ENCODE results near the gene RNASEH1. TPM values are rescaled to one million over a fixed set of nuclear protein-coding genes. Genes with fewer than 3 reads are reported as not detected.

RNASEH1 gene
- total and polyA plus RNA-seq, 5 donors from 2014 or later: 29.7 to 33.2 (median 30.8) TPM

DNA sequence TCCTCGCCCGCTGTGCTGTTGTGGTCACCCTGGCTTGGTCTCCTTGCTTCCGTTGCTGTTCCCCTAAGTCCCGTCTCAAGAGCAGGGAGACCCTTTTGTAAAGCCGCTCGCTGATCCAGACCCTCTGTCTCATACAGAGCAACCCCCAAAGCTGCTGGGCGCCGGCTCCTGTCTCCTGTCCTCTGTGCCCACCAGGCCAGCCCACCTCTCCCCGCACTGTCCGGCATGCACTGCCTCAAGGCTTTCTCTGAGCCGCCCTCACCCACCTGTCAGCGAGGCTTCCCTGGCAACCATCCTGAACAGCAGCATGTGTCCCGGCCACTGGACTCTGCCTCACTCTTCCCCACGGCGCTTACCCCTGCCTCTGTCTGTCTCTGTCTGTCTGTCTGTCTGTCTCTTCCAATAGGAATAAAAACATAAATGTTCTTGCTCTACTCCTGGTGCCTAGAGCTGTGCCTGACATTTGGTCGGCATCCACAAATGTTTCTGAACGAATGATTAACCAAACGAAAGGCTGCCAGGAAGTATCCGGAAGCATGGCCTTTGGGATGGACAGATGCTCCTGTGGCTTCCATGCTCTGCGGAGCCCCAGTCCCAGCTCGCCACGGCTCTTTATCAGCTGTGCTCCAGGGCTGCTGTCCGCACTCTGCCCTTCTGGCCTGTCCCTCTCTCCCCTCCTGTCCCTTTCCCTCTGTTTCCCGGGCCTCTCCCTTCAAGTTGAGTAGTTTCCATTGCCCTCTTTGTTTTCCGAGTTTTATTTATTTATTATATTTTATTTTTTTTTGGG, 44.6 kb upstream of the RNASEH1 start:
- H3K36me3 ChIP-seq (ENCODE audit: control insufficient read depth, insufficient read depth, low read length): no peaks in the 10 kb centered on the region
- no peaks in the 10 kb centered on the region for H3K9me3 ChIP-seq (ENCODE audit: control insufficient read depth in 2 of 2, low read length in 2 of 2)
- H3K4me1 Mint-ChIP-seq: peaks cover 0 to 12% (median 2%) of the 10 kb centered on the region in 4 donors
- peaks cover 0 to 3% (median 0%) of the 10 kb centered on the region in 7 donors for H3K9me3 Mint-ChIP-seq
- no peak overlapping the region for H3K4me3 Mint-ChIP-seq
- H3K4me3 ChIP-seq (ENCODE audit: low read depth, low read length): no peak overlapping the region
- no peak overlapping the region for H3K27ac ChIP-seq (ENCODE audit: insufficient read depth, low read length, poor library complexity, severe bottlenecking)
- DNase-seq: no peak
- no peaks in the 10 kb centered on the region for H3K27me3 ChIP-seq (ENCODE audit: control insufficient read depth, insufficient read depth, low read length)
- H3K27me3 Mint-ChIP-seq: peaks cover 5% of the 10 kb centered on the region
- no peak overlapping the region for H3K27ac Mint-ChIP-seq
- no peak for ATAC-seq (ENCODE audit: low read depth in 2 of 2)
- no peaks in the 10 kb centered on the region for H3K36me3 Mint-ChIP-seq
- peaks cover 5% of the 10 kb centered on the region for H3K4me1 ChIP-seq (ENCODE audit: control insufficient read depth, insufficient read depth, low read length, poor library complexity, severe bottlenecking)

DNA sequence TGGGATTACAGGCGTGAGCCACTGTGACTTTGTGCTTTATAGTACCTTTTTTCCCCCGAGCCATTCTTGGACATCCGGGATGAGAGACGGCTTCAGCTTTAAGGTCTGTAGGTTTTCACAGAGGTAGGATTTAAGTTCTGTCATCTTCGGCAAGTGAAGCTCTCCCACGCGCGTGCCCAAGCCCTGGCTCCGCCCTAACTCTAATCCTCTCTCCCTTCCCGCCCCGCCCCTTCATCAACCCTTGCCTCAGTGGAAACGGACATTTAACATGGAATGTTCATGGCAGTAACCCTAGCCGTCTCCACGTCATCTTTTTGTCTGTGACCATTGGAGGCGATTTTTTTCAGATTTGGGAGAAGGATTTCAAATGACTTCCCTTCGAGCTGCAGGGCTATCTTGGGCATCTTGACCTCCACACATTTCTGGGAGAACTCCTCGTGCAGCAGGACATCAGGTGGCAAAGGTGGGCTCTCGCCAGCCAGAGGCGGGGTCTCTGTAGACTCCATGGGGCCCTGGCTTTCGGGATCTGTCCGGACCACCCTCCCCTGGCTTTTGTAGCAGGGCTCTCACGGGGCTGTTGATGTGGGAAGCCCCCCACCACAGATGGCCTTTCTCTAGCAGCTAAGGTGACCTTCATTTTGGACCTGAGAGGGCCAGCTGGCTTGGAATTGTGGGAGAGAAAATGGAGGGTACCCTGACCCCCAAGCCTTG, 43.6 kb upstream of the RNASEH1 start:
- ATAC-seq (ENCODE audit: low read depth in 2 of 2) (no peak), DNase-seq (no peak)
- Mint-ChIP-seq H3K27ac (no peak overlapping the region), H3K4me1 (peaks cover 0 to 20% (median 2%) of the 10 kb centered on the region in 4 donors), H3K36me3 (no peaks in the 10 kb centered on the region), H3K27me3 (peaks cover 5% of the 10 kb centered on the region), H3K4me3 (peak overlapping the region in 1 of 4 donors; percentile 23), H3K9me3 (peaks cover 0 to 3% (median 0%) of the 10 kb centered on the region in 7 donors)
- Histone ChIP-seq H3K27ac (ENCODE audit: insufficient read depth, low read length, poor library complexity, severe bottlenecking) (no peak overlapping the region), H3K36me3 (ENCODE audit: control insufficient read depth, insufficient read depth, low read length) (no peaks in the 10 kb centered on the region), H3K4me1 (ENCODE audit: control insufficient read depth, insufficient read depth, low read length, poor library complexity, severe bottlenecking) (peaks cover 5% of the 10 kb centered on the region), H3K4me3 (ENCODE audit: low read depth, low read length) (no peak overlapping the region), H3K9me3 (ENCODE audit: control insufficient read depth in 2 of 2, low read length in 2 of 2) (no peaks in the 10 kb centered on the region), H3K27me3 (ENCODE audit: control insufficient read depth, insufficient read depth, low read length) (no peaks in the 10 kb centered on the region)

DNA sequence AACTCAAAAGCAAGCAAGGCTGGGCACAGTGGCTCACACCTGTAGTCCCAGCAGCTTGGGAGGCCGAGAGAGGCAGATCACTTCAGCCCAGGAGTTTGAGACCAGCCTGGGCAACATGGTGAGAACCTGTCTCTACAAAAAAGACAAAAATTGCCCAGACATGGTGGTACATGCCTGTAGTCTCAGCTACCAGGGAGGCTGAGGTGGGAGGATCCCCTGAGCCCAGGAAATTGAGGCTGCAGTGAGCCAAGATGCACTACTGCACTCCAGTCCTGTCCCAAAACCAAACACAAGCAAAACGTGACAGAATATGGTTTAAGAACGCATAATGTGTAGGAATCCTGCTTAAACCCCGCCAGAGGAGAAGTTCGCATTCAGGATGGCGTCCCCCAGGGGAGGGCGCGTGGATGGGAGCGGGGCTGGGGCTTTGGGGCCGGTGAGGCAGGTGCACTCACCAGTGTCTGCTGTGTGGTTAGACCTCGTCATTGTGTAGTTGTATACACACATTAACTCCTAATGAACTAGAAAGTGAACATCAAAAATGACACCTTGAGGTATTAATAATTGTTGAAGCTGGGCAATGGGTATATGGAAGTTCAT, 42.2 kb upstream of the RNASEH1 start:
- Mint-ChIP-seq H3K27ac (no peak overlapping the region), H3K4me1 (peaks cover 0 to 14% (median 2%) of the 10 kb centered on the region in 4 donors), H3K27me3 (no peaks in the 10 kb centered on the region), H3K36me3 (no peaks in the 10 kb centered on the region), H3K4me3 (no peak overlapping the region), H3K9me3 (peaks cover 0 to 3% (median 0%) of the 10 kb centered on the region in 7 donors)
- Histone ChIP-seq H3K4me1 (ENCODE audit: control insufficient read depth, insufficient read depth, low read length, poor library complexity, severe bottlenecking) (no peaks in the 10 kb centered on the region), H3K4me3 (ENCODE audit: low read depth, low read length) (no peak overlapping the region), H3K9me3 (ENCODE audit: control insufficient read depth in 2 of 2, low read length in 2 of 2) (no peaks in the 10 kb centered on the region), H3K36me3 (ENCODE audit: control insufficient read depth, insufficient read depth, low read length) (no peaks in the 10 kb centered on the region), H3K27ac (ENCODE audit: insufficient read depth, low read length, poor library complexity, severe bottlenecking) (no peak overlapping the region), H3K27me3 (ENCODE audit: control insufficient read depth, insufficient read depth, low read length) (no peaks in the 10 kb centered on the region)
- DNase-seq (no peak), ATAC-seq (ENCODE audit: low read depth in 2 of 2) (no peak)

DNA sequence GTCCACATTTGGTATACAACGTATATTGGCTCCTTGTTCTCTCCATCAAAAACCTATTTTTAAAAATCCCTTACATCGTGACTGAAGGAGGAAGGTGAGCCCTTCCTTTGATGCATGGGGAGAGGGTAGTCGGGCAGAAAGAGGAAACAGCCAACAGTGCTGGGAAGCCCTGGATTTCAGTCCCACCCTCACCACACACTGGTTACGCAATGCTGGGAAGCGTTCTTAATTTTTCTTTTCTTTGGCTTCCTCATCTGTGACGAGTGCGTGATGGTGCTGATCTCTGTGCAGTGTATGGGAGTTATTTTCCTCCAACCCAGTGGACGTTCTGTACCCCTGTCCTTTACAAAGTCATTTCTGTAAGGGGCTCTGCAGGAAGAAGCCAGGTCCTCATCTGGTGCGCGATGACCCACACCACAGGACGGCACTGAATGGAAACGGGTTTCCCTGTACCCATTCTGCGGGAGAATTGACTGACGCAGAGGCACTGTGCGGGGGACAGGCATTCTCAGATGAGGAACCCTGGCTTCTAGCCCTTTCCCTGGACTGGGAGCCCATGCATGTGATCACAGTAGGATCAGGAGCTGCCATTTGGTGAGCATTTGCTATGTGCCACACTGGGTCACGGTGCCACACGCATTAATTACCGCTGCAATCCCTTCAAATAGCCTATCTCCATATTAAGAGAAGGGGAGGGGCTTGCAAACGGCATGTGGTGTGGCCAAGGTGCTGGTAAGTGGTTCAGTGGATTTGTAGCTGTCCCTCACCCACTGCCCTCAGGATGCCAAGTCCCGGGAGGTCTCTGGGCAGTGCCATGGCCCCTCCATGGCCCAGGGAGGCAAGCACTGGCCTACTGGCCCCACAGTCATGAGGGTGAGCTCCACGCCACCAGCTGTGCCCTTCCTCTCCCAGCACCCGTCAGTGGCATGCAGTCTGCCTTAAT, 41.0 kb upstream of the RNASEH1 start:
- no peak for DNase-seq

DNA sequence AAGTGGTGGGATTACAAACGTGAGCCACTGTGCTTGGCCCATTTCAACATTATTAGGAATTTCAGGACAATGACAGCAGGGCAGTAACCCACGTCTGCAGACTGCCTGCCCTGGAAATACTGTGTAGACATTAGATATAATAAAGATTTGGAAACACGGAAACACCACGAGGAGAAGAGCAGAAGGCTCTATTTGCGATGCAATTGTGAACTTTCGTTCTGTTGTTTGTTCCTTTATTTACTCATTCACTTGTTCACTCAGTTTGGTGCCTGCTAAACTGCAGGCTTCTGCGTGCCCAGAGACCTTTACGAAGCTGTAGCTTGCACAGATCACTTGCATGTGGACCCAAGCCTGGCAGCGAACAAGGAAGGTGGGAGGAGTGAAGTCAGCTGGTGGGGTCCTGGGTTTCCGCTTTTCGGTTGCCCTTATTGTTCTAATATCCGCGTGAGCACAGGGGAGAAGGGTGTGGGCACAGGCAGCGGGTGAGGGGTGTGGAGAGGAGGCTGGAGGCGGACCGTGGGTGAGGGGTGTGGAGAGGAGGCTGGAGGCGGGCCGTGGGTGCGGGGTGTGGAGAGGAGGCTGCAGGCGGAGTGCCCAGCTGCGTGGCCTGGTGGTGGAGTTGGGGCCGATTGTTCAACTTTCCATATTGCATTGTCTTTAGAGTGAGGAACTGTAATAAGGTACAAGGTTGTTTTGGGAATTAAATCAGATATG, 40.2 kb upstream of the RNASEH1 start:
- Mint-ChIP-seq H3K9me3 (peaks cover 0 to 3% (median 0%) of the 10 kb centered on the region in 7 donors), H3K4me3 (no peak overlapping the region), H3K4me1 (peaks cover 0 to 10% (median 0%) of the 10 kb centered on the region in 4 donors), H3K27ac (no peak overlapping the region), H3K27me3 (no peaks in the 10 kb centered on the region), H3K36me3 (peaks cover 2% of the 10 kb centered on the region)
- no peaks in the 10 kb centered on the region for H3K36me3 ChIP-seq (ENCODE audit: control insufficient read depth, insufficient read depth, low read length)
- ATAC-seq (ENCODE audit: low read depth in 2 of 2): no peak
- no peak overlapping the region for H3K27ac ChIP-seq (ENCODE audit: insufficient read depth, low read length, poor library complexity, severe bottlenecking)
- H3K4me1 ChIP-seq (ENCODE audit: control insufficient read depth, insufficient read depth, low read length, poor library complexity, severe bottlenecking): no peaks in the 10 kb centered on the region
- no peaks in the 10 kb centered on the region for H3K9me3 ChIP-seq (ENCODE audit: control insufficient read depth in 2 of 2, low read length in 2 of 2)
- no peak overlapping the region for H3K4me3 ChIP-seq (ENCODE audit: low read depth, low read length)
- no peak for DNase-seq
- no peaks in the 10 kb centered on the region for H3K27me3 ChIP-seq (ENCODE audit: control insufficient read depth, insufficient read depth, low read length)

More for the DNA sequence above, 41.0 kb upstream of the RNASEH1 start:
- H3K27me3 ChIP-seq (ENCODE audit: control insufficient read depth, insufficient read depth, low read length): no peaks in the 10 kb centered on the region
- no peak overlapping the region for H3K27ac ChIP-seq (ENCODE audit: insufficient read depth, low read length, poor library complexity, severe bottlenecking)
- Mint-ChIP-seq H3K4me3 (no peak overlapping the region), H3K4me1 (peaks cover 0 to 10% (median 0%) of the 10 kb centered on the region in 4 donors), H3K9me3 (peaks cover 0 to 3% (median 0%) of the 10 kb centered on the region in 7 donors), H3K27ac (no peak overlapping the region), H3K36me3 (no peaks in the 10 kb centered on the region), H3K27me3 (no peaks in the 10 kb centered on the region)
- no peaks in the 10 kb centered on the region for H3K36me3 ChIP-seq (ENCODE audit: control insufficient read depth, insufficient read depth, low read length)
- H3K4me1 ChIP-seq (ENCODE audit: control insufficient read depth, insufficient read depth, low read length, poor library complexity, severe bottlenecking): no peaks in the 10 kb centered on the region
- no peak overlapping the region for H3K4me3 ChIP-seq (ENCODE audit: low read depth, low read length)
- ATAC-seq (ENCODE audit: low read depth in 2 of 2): no peak
- H3K9me3 ChIP-seq (ENCODE audit: control insufficient read depth in 2 of 2, low read length in 2 of 2): no peaks in the 10 kb centered on the region

DNA sequence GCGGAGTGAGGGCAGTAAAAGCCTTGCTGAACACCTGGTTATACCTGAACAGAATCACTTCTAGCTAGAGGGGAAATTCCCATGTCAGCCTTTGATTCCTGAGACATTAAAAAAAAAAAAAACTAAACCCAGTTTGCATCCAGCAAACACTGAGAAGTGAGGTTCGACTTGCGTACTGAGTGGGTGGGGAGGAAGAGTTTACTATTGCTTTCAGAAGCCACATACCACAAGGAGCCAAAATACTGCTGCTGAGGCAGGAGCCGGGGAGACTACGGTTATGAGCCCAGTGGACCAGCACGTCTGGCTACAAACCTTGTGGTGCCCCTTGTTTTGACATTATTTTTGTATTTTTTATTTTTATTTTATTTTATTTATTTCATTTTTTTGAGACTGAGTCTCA, 39.4 kb upstream of the RNASEH1 start:
- H3K4me1 ChIP-seq (ENCODE audit: control insufficient read depth, insufficient read depth, low read length, poor library complexity, severe bottlenecking): no peaks in the 10 kb centered on the region
- Mint-ChIP-seq H3K4me3 (no peak overlapping the region), H3K4me1 (peaks cover 0 to 8% (median 0%) of the 10 kb centered on the region in 4 donors), H3K27me3 (no peaks in the 10 kb centered on the region), H3K27ac (peak overlapping the region in 1 of 3 donors; percentile 65), H3K36me3 (peaks cover 10% of the 10 kb centered on the region), H3K9me3 (peaks cover 0 to 3% (median 0%) of the 10 kb centered on the region in 7 donors)
- H3K27ac ChIP-seq (ENCODE audit: insufficient read depth, low read length, poor library complexity, severe bottlenecking): no peak overlapping the region
- H3K36me3 ChIP-seq (ENCODE audit: control insufficient read depth, insufficient read depth, low read length): no peaks in the 10 kb centered on the region
- no peaks in the 10 kb centered on the region for H3K27me3 ChIP-seq (ENCODE audit: control insufficient read depth, insufficient read depth, low read length)
- no peaks in the 10 kb centered on the region for H3K9me3 ChIP-seq (ENCODE audit: control insufficient read depth in 2 of 2, low read length in 2 of 2)
- ATAC-seq (ENCODE audit: low read depth in 2 of 2) (no peak), DNase-seq (no peak)
- H3K4me3 ChIP-seq (ENCODE audit: low read depth, low read length): no peak overlapping the region
